ENCODE measurements around the gene TMUB1. TPM values are rescaled to one million over a fixed set of nuclear protein-coding genes. Genes with fewer than 3 reads are reported as not detected.

TMUB1 gene
- total and polyA plus RNA-seq, 4 experiments from 2014 or later: 42.6 to 66.7 (median 48.8) TPM

- Histone ChIP-seq H3K27me3 (ENCODE audit: insufficient read depth, low read length) (no peaks in the 10 kb centered on the region), H3K4me1 (ENCODE audit: insufficient read depth, low read length) (peaks cover 45% of the 10 kb centered on the region), H3K36me3 (ENCODE audit: insufficient read depth, low read length) (no peaks in the 10 kb centered on the region), H3K27ac (ENCODE audit: low read depth, low read length) (peak overlapping the region; percentile 85), H3K4me3 (ENCODE audit: low read length in 2 of 2) (peak overlapping the region; percentile 45 to 70), H3K9me3 (ENCODE audit: control insufficient read depth in 1 of 2, low read length in 2 of 2) (no peaks in the 10 kb centered on the region)
- H3K36me3 Mint-ChIP-seq: peaks cover 0 to 15% of the 10 kb centered on the region in 2 donors
- peak; percentile 95 to 99 (median 98) for DNase-seq
- peaks cover 0 to 2% of the 10 kb centered on the region in 2 donors for H3K27me3 Mint-ChIP-seq
- intact Hi-C loops (cut with micrococcal nuclease): loop anchor here (1.0 to 2.0 kb wide), 5 partner anchors 22 to 1344 kb away; partner anchors contain the start of genes ABCB8, ABCF2 and FASTK
- no peaks in the 10 kb centered on the region for H3K9me3 Mint-ChIP-seq
- peak overlapping the region; percentile 85 to 99 (median 96) for H3K27ac Mint-ChIP-seq
- peaks cover 18 to 54% (median 37%) of the 10 kb centered on the region in 4 donors for H3K4me1 Mint-ChIP-seq
- CTCF ChIA-PET (ENCODE audit: partially characterized antibody): interaction anchor here (1.0 to 1.3 kb wide), 3 partner anchors 27 to 182 kb away, joined by 3 to 4 read pairs (median 3); no protein-coding TSS in a partner anchor
- POLR2A ChIA-PET (ENCODE audit: partially characterized antibody): interaction anchor here (0.6 to 5.0 kb wide), 17 partner anchors 19 to 575 kb away, joined by 3 to 68 read pairs (median 3); partner anchors contain the start of genes ABCB8, AGAP3, FASTK and TMUB1
- peak overlapping the region; percentile 86 to 97 (median 94) for H3K4me3 Mint-ChIP-seq
Measured at GRCh38 chr7:151057989-151058780, 25.1 kb downstream of the TMUB1 start.

GRCh38 chr7:151057506-151057988 lies 25.7 kb downstream of the TMUB1 start, which contains the start of gene CDK5:
Gene CDK5, minus strand, starts transcription at chr7:151057897. Its CDS starts 49 bp downstream, at chr7:151057848.
- Mint-ChIP-seq H3K9me3 (no peaks in the 10 kb centered on the region), H3K36me3 (peaks cover 0 to 15% of the 10 kb centered on the region in 2 donors), H3K27me3 (peaks cover 0 to 3% of the 10 kb centered on the region in 2 donors), H3K4me3 (peak within 1 kb of the TSS; percentile 86 to 97 (median 94)), H3K27ac (peak within 1 kb of the TSS; percentile 85 to 99 (median 96)), H3K4me1 (peaks cover 23 to 59% (median 41%) of the 10 kb centered on the region in 4 donors)
- CTCF ChIA-PET (ENCODE audit: partially characterized antibody): interaction anchor here (1.3 kb wide), 1 partner anchor 26 kb away, joined by 4 read pairs; no protein-coding TSS in a partner anchor
- DNase-seq: no peak
- Histone ChIP-seq H3K27ac (ENCODE audit: low read depth, low read length) (peak within 1 kb of the TSS; percentile 85), H3K27me3 (ENCODE audit: insufficient read depth, low read length) (no peaks in the 10 kb centered on the region), H3K36me3 (ENCODE audit: insufficient read depth, low read length) (no peaks in the 10 kb centered on the region), H3K4me3 (ENCODE audit: low read length in 2 of 2) (peak within 1 kb of the TSS; percentile 70 to 71), H3K9me3 (ENCODE audit: control insufficient read depth in 1 of 2, low read length in 2 of 2) (no peaks in the 10 kb centered on the region), H3K4me1 (ENCODE audit: insufficient read depth, low read length) (peaks cover 46% of the 10 kb centered on the region)
- POLR2A ChIA-PET (ENCODE audit: partially characterized antibody): interaction anchor here (1.0 to 5.0 kb wide), 7 partner anchors 11 to 73 kb away, joined by 3 to 68 read pairs (median 5); partner anchors contain the start of genes ABCB8, AGAP3, FASTK and TMUB1
- intact Hi-C loops (cut with micrococcal nuclease): no loop called here

GRCh38 chr7:151056666-151057505 lies 26.4 kb downstream of the TMUB1 start:
- ChIA-PET POLR2A (ENCODE audit: partially characterized antibody) (interaction anchor here (1.0 to 5.0 kb wide), 6 partner anchors 11 to 73 kb away, joined by 3 to 68 read pairs (median 8); partner anchors contain the start of genes ABCB8, AGAP3, FASTK and TMUB1), CTCF (ENCODE audit: partially characterized antibody) (no interaction called here)
- Mint-ChIP-seq H3K27me3 (peaks cover 0 to 4% of the 10 kb centered on the region in 2 donors), H3K36me3 (peaks cover 0 to 13% of the 10 kb centered on the region in 2 donors), H3K4me3 (peak overlapping the region; percentile 86 to 97 (median 94)), H3K27ac (peak overlapping the region in 3 of 7 donors; percentile 80 to 90 (median 85)), H3K4me1 (peaks cover 24 to 62% (median 42%) of the 10 kb centered on the region in 4 donors), H3K9me3 (no peaks in the 10 kb centered on the region)
- Histone ChIP-seq H3K27me3 (ENCODE audit: insufficient read depth, low read length) (no peaks in the 10 kb centered on the region), H3K4me3 (ENCODE audit: low read length in 2 of 2) (peak overlapping the region; percentile 70 to 71), H3K4me1 (ENCODE audit: insufficient read depth, low read length) (peaks cover 46% of the 10 kb centered on the region), H3K36me3 (ENCODE audit: insufficient read depth, low read length) (no peaks in the 10 kb centered on the region), H3K27ac (ENCODE audit: low read depth, low read length) (peak overlapping the region; percentile 85), H3K9me3 (ENCODE audit: control insufficient read depth in 1 of 2, low read length in 2 of 2) (no peaks in the 10 kb centered on the region)
- intact Hi-C loops (cut with micrococcal nuclease): no loop called here
- no peak for DNase-seq

GRCh38 chr7:151056283-151056665 lies 27.0 kb downstream of the TMUB1 start:
- H3K4me1 ChIP-seq (ENCODE audit: insufficient read depth, low read length): peaks cover 42% of the 10 kb centered on the region
- H3K36me3 ChIP-seq (ENCODE audit: insufficient read depth, low read length): no peaks in the 10 kb centered on the region
- Mint-ChIP-seq H3K27me3 (peaks cover 0 to 4% of the 10 kb centered on the region in 2 donors), H3K9me3 (no peaks in the 10 kb centered on the region), H3K4me3 (peak overlapping the region in 7 of 8 donors; percentile 10 to 97 (median 51)), H3K36me3 (peaks cover 0 to 13% of the 10 kb centered on the region in 2 donors), H3K27ac (no peak overlapping the region), H3K4me1 (peaks cover 21 to 56% (median 38%) of the 10 kb centered on the region in 4 donors)
- no peak for DNase-seq
- H3K27me3 ChIP-seq (ENCODE audit: insufficient read depth, low read length): no peaks in the 10 kb centered on the region
- ChIA-PET POLR2A (ENCODE audit: partially characterized antibody) (no interaction called here), CTCF (ENCODE audit: partially characterized antibody) (no interaction called here)
- no peak overlapping the region for H3K4me3 ChIP-seq (ENCODE audit: low read length in 2 of 2)
- no peak overlapping the region for H3K27ac ChIP-seq (ENCODE audit: low read depth, low read length)
- H3K9me3 ChIP-seq (ENCODE audit: control insufficient read depth in 1 of 2, low read length in 2 of 2): no peaks in the 10 kb centered on the region
- intact Hi-C loops (cut with micrococcal nuclease): no loop called here

- intact Hi-C loops (cut with micrococcal nuclease): no loop called here
- H3K27ac ChIP-seq (ENCODE audit: low read depth, low read length): no peak overlapping the region
Measured at GRCh38 chr7:151053751-151054150, 29.5 kb downstream of the TMUB1 start.

GRCh38 chr7:151053096-151053495 lies 30.2 kb downstream of the TMUB1 start:
- peaks cover 22% of the 10 kb centered on the region for H3K4me1 ChIP-seq (ENCODE audit: insufficient read depth, low read length)
- H3K36me3 Mint-ChIP-seq: peaks cover 0 to 4% of the 10 kb centered on the region in 2 donors
- H3K4me1 Mint-ChIP-seq: peaks cover 12 to 31% (median 22%) of the 10 kb centered on the region in 4 donors
- H3K27me3 ChIP-seq (ENCODE audit: insufficient read depth, low read length): no peaks in the 10 kb centered on the region
- ChIA-PET CTCF (ENCODE audit: partially characterized antibody) (no interaction called here), POLR2A (ENCODE audit: partially characterized antibody) (no interaction called here)
- DNase-seq: no peak
- H3K9me3 Mint-ChIP-seq: no peaks in the 10 kb centered on the region
- no peaks in the 10 kb centered on the region for H3K36me3 ChIP-seq (ENCODE audit: insufficient read depth, low read length)
- peaks cover 0 to 4% of the 10 kb centered on the region in 2 donors for H3K27me3 Mint-ChIP-seq
- H3K9me3 ChIP-seq (ENCODE audit: control insufficient read depth in 1 of 2, low read length in 2 of 2): no peaks in the 10 kb centered on the region
- intact Hi-C loops (cut with micrococcal nuclease): no loop called here
- no peak overlapping the region for H3K27ac Mint-ChIP-seq
- no peak overlapping the region for H3K27ac ChIP-seq (ENCODE audit: low read depth, low read length)
- no peak overlapping the region for H3K4me3 ChIP-seq (ENCODE audit: low read length in 2 of 2)
- no peak overlapping the region for H3K4me3 Mint-ChIP-seq

More at GRCh38 chr7:151053751-151054150, 29.5 kb downstream of the TMUB1 start:
- Mint-ChIP-seq H3K27me3 (peaks cover 0 to 4% of the 10 kb centered on the region in 2 donors), H3K4me3 (no peak overlapping the region), H3K27ac (no peak overlapping the region), H3K9me3 (no peaks in the 10 kb centered on the region), H3K4me1 (peaks cover 13 to 38% (median 26%) of the 10 kb centered on the region in 4 donors), H3K36me3 (peaks cover 0 to 8% of the 10 kb centered on the region in 2 donors)
- DNase-seq: no peak
- Histone ChIP-seq H3K27me3 (ENCODE audit: insufficient read depth, low read length) (no peaks in the 10 kb centered on the region), H3K36me3 (ENCODE audit: insufficient read depth, low read length) (no peaks in the 10 kb centered on the region), H3K4me1 (ENCODE audit: insufficient read depth, low read length) (peaks cover 29% of the 10 kb centered on the region), H3K9me3 (ENCODE audit: control insufficient read depth in 1 of 2, low read length in 2 of 2) (no peaks in the 10 kb centered on the region), H3K4me3 (ENCODE audit: low read length in 2 of 2) (no peak overlapping the region)
- ChIA-PET CTCF (ENCODE audit: partially characterized antibody) (no interaction called here), POLR2A (ENCODE audit: partially characterized antibody) (no interaction called here)

Data from CD4-positive, alpha-beta memory T cell (primary cell).